ENCODE data around the gene UCK2. TPM values are rescaled to one million over a fixed set of nuclear protein-coding genes. Genes with fewer than 3 reads are reported as not detected.

Gene UCK2
- total and polyA plus RNA-seq, 10 of the 15 experiments (the other 5 are each of a cell fraction or from before 2014, with no cell fraction given) = 55.3 to 106 (median 84.9) TPM

DNA sequence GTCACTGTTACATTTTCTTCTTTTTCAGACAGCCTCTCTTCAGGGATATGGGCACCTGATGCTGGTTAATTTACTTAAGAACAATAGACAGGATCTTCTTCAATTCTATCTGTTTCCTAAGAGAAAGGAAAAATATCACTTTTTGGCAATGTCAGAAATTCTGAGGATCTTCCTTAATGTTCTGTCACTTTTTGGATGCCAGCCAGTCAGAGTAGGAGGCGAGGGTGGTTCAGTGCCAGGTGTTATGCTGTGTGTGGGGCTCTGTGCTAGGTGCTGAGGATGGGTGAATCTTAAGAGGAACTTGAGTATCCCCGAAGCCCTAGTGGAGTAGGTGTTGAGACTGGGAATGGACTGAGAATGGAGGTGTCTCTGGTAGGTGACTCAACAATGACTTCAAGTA is 133.5 kb downstream of the UCK2 start (continued):
- TF ChIP-seq, protein P1, sequence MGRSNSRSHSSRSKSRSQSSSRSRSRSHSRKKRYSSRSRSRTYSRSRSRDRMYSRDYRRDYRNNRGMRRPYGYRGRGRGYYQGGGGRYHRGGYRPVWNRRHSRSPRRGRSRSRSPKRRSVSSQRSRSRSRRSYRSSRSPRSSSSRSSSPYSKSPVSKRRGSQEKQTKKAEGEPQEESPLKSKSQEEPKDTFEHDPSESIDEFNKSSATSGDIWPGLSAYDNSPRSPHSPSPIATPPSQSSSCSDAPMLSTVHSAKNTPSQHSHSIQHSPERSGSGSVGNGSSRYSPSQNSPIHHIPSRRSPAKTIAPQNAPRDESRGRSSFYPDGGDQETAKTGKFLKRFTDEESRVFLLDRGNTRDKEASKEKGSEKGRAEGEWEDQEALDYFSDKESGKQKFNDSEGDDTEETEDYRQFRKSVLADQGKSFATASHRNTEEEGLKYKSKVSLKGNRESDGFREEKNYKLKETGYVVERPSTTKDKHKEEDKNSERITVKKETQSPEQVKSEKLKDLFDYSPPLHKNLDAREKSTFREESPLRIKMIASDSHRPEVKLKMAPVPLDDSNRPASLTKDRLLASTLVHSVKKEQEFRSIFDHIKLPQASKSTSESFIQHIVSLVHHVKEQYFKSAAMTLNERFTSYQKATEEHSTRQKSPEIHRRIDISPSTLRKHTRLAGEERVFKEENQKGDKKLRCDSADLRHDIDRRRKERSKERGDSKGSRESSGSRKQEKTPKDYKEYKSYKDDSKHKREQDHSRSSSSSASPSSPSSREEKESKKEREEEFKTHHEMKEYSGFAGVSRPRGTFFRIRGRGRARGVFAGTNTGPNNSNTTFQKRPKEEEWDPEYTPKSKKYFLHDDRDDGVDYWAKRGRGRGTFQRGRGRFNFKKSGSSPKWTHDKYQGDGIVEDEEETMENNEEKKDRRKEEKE (IDR thresholded peaks at IDR 0.05) = no peak
- TF ChIP-seq ZNF384 (IDR thresholded peaks at IDR 0.05; ENCODE audit: borderline replicate concordance, low read depth, low read length) = no peak
- no peak for TF ChIP-seq CREM (IDR thresholded peaks at IDR 0.05; ENCODE audit: low read depth)
- TF ChIP-seq YBX1 (IDR thresholded peaks at IDR 0.05) = no peak

Other genes with a start within 250 kb of the UCK2 start
- gene MGST3, start 196.4 kb upstream of the UCK2 start, total RNA-seq (2014; rRNA removed) = 55.3 and 63.2 TPM in 2 replicates
- 38.0 and 44.9 TPM in 2 replicates for gene MGST3, start 196.4 kb upstream of the UCK2 start, total RNA-seq (2014; rRNA removed; fragmentation: Illumina TruSeq; extraction: Trizol)
- gene MGST3, start 196.4 kb upstream of the UCK2 start, total RNA-seq (2021) = 37.3 and 41.4 TPM in 2 replicates
- gene MGST3, start 196.4 kb upstream of the UCK2 start, polyA plus RNA-seq (2011; rRNA removed) = 58.9 and 64.9 TPM in 2 replicates
- 41.0 and 45.6 TPM in 2 replicates for gene MGST3, start 196.4 kb upstream of the UCK2 start, polyA plus RNA-seq (2014; fragmentation: Illumina TruSeq; extraction: Trizol)
- gene MGST3, start 196.4 kb upstream of the UCK2 start, polyA plus RNA-seq (2014; fragmentation: Nextera tagmentation; extraction: Ambion mirVana) = 100 to 1,000 TPM; 137 to 145 TPM
- 60.3 and 72.6 TPM in 2 replicates for gene MGST3, start 196.4 kb upstream of the UCK2 start, polyA plus RNA-seq (2014; rRNA removed)
- gene MGST3, start 196.4 kb upstream of the UCK2 start, polyA plus RNA-seq (2016; fragmentation: Nextera tagmentation; extraction: Ambion mirVana) = 100 to 1,000 TPM; 105 to 120 TPM
- 28.7 and 34.5 TPM in 2 replicates for gene ALDH9A1, start 129.1 kb upstream of the UCK2 start, total RNA-seq (2014; rRNA removed)
- 30.6 and 30.9 TPM in 2 replicates for gene ALDH9A1, start 129.1 kb upstream of the UCK2 start, total RNA-seq (2014; rRNA removed; fragmentation: Illumina TruSeq; extraction: Trizol)
- 34.4 and 37.0 TPM in 2 replicates for gene ALDH9A1, start 129.1 kb upstream of the UCK2 start, total RNA-seq (2021)
- 106 and 128 TPM in 2 replicates for gene ALDH9A1, start 129.1 kb upstream of the UCK2 start, polyA plus RNA-seq (2011; rRNA removed)
- 37.2 and 42.2 TPM in 2 replicates for gene ALDH9A1, start 129.1 kb upstream of the UCK2 start, polyA plus RNA-seq (2014; fragmentation: Illumina TruSeq; extraction: Trizol)
- gene ALDH9A1, start 129.1 kb upstream of the UCK2 start, polyA plus RNA-seq (2014; fragmentation: Nextera tagmentation; extraction: Ambion mirVana) = 10 to 100 TPM; 25.7 to 35.6 TPM
- 22.7 and 26.7 TPM in 2 replicates for gene ALDH9A1, start 129.1 kb upstream of the UCK2 start, polyA plus RNA-seq (2014; rRNA removed)
- gene ALDH9A1, start 129.1 kb upstream of the UCK2 start, polyA plus RNA-seq (2016; fragmentation: Nextera tagmentation; extraction: Ambion mirVana) = 10 to 100 TPM; 49.1 to 51.5 TPM
- gene TMCO1, start 58.7 kb upstream of the UCK2 start, total RNA-seq (2014; rRNA removed) = 56.1 and 77.1 TPM in 2 replicates
- 72.6 and 76.3 TPM in 2 replicates for gene TMCO1, start 58.7 kb upstream of the UCK2 start, total RNA-seq (2014; rRNA removed; fragmentation: Illumina TruSeq; extraction: Trizol)
- 63.6 and 70.0 TPM in 2 replicates for gene TMCO1, start 58.7 kb upstream of the UCK2 start, total RNA-seq (2021)
- 166 and 184 TPM in 2 replicates for gene TMCO1, start 58.7 kb upstream of the UCK2 start, polyA plus RNA-seq (2011; rRNA removed)
- gene TMCO1, start 58.7 kb upstream of the UCK2 start, polyA plus RNA-seq (2014; fragmentation: Illumina TruSeq; extraction: Trizol) = 97.5 and 125 TPM in 2 replicates
- 100 to 1,000 TPM; 184 to 253 TPM for gene TMCO1, start 58.7 kb upstream of the UCK2 start, polyA plus RNA-seq (2014; fragmentation: Nextera tagmentation; extraction: Ambion mirVana)
- 43.9 and 50.3 TPM in 2 replicates for gene TMCO1, start 58.7 kb upstream of the UCK2 start, polyA plus RNA-seq (2014; rRNA removed)
- gene TMCO1, start 58.7 kb upstream of the UCK2 start, polyA plus RNA-seq (2016; fragmentation: Nextera tagmentation; extraction: Ambion mirVana) = 100 to 1,000 TPM; 155 to 156 TPM